OCI-LY3 (cell line): ENCODE data around the gene NR2F1.

Experiments used
- H2AFZ ChIP-seq: fragments of 200-600, 300-600 bp; shearing (Covaris generic); 2 replicates; pipeline ENCODE4 v1.6.0; 2014; ENCODE audit warnings: antibody characterized with exemption, low read depth, low read length
- H3K27ac ChIP-seq: fragments of 200-600, 300-600 bp; sonication (generic); 2 replicates; pipeline ENCODE4 v1.5.1; 2014; ENCODE audit warnings: mild to moderate bottlenecking, low read length, moderate library complexity, mixed read lengths
- H3K27me3 ChIP-seq: fragments of 200-600, 300-600 bp; sonication (generic); 2 replicates; pipeline ENCODE4 v1.6.1; 2014; ENCODE audit warnings: low read depth, low read length, mixed read lengths
- H3K36me3 ChIP-seq: fragments of 200-600, 300-600 bp; sonication (generic); replicated peaks from 2 replicates; pipeline ENCODE3; 2014; ENCODE audit warnings: low read depth, low read length, mixed read lengths
- H3K4me1 ChIP-seq: fragments of 300-600, 200-600 bp; sonication (generic); 2 replicates; pipeline ENCODE4 v1.6.1; 2014; ENCODE audit warnings: low read length, mixed read lengths
- H3K4me2 ChIP-seq: fragments of 200-600, 300-600 bp; sonication (generic); 2 replicates; pipeline ENCODE4 v1.6.1; 2014; ENCODE audit warnings: low read length, mixed read lengths
- H3K4me3 ChIP-seq: fragments of 300-600, 200-600 bp; sonication (generic); 2 replicates; pipeline ENCODE4 v1.5.1; 2014; ENCODE audit warnings: antibody characterized with exemption, mild to moderate bottlenecking, low read length, moderate library complexity
- H3K79me2 ChIP-seq: fragments of 300-600, 200-600 bp; shearing (Covaris generic); 2 replicates; pipeline ENCODE4 v1.6.1; 2014; ENCODE audit warnings: mild to moderate bottlenecking, low read length, mixed read lengths
- H3K9ac ChIP-seq: fragments of 300-600, 200-600 bp; shearing (Covaris generic); 2 replicates; pipeline ENCODE4 v1.6.0; 2014; ENCODE audit warnings: mild to moderate bottlenecking, low read length, moderate library complexity
- H3K9me3 ChIP-seq: fragments of 200-600, 300-600 bp; shearing (Covaris generic); 2 replicates; pipeline ENCODE4 v1.6.1; 2014; ENCODE audit warnings: low read length, mixed read lengths; ENCODE audit not compliant: insufficient read depth
- H4K20me1 ChIP-seq: fragments of 200-600, 300-600 bp; sonication (generic); 2 replicates; pipeline ENCODE4 v1.6.1; 2016; ENCODE audit warnings: low read length, mixed read lengths; ENCODE audit not compliant: insufficient read depth
- CTCF ChIP-seq: fragments of 200-600, 300-600 bp; sonication (generic); IDR thresholded peaks from 2 replicates; pipeline ENCODE4 v1.5.1; 2014; ENCODE audit warnings: antibody characterized with exemption, low read length, low read depth
- EZH2phosphoT487 ChIP-seq: fragments of 200-600 bp; shearing (Covaris generic); IDR thresholded peaks from 2 replicates; pipeline ENCODE4 v1.6.1; 2018; ENCODE audit warnings: antibody characterized with exemption, mixed run types, low read depth

NR2F1 gene

DNA sequence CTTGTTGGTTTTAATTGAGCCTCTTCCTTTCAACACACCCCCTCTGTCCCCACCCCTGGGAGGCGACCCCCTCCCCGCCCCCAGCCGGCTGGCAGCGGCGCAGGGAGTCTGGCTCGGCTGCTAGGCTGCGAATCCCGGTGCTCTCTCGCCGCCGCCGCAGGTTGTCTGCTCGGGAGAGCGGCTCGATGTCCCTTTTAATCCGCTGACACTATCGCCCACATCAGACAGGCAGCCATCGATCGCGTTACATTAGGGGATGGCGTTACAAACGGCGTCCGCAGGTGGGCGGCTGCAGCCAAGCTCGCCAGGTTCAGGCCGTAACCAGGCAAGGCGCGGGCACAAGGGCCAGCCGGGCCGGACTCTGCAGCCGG, 3.3 kb upstream of the NR2F1 start:
- Histone ChIP-seq H4K20me1 (no peaks in the 10 kb centered on the region), H3K79me2 (no peaks in the 10 kb centered on the region), H2AFZ (no peak overlapping the region)

DNA sequence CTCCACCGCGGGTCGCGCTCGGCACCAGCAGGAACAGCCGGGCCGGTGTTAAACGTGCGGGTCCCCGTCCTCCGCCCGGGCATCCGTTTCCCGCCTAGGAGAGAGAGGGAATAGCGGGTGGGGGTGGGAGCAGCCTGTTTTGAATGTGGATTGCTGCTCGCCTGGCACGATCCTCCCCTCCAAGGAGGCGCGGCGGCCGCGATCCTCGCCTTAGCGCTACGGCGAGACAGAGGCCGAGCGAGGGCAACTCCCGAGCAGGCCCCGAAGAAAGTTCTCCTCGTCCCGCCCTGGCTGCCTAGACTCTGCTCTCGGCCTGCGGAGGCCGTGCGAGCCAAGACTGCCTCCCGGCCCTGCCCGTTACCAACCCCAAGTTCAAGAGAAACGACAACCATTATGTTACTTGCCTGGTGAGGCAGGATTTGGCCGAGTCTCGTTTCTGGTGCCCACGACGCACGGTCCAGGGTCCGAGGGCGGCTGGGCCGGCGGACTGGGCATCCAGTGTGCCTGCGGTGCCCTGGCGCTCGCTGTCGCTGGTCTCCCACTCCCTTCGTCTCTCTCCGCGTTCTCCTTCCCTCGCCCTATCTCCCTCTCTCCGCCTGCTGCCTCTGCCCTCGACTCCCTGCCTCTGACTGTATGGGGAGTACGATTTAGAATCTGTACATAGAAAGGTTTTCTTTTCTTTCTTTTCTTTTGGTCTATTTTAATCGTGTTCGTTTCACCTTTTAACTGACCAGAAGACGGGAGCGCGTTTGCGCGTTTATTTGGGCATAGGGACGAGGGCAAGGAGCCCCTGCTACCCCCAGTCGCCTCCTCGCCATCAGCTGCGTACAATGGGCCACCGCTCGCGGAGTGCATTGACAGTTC, 2.7 kb upstream of the NR2F1 start:
- no peaks in the 10 kb centered on the region for H3K36me3 ChIP-seq
- no peaks in the 10 kb centered on the region for H3K9me3 ChIP-seq
- H4K20me1 ChIP-seq, result no peaks in the 10 kb centered on the region
- H3K4me1 ChIP-seq, result no peaks in the 10 kb centered on the region
- no peak for TF ChIP-seq CTCF
- TF ChIP-seq EZH2phosphoT487, result no peak
- no peak overlapping the region for H2AFZ ChIP-seq
- no peak overlapping the region for H3K4me3 ChIP-seq
- H3K27ac ChIP-seq, result no peak overlapping the region
- H3K79me2 ChIP-seq, result no peaks in the 10 kb centered on the region
- H3K4me2 ChIP-seq, result no peak overlapping the region
- no peak overlapping the region for H3K9ac ChIP-seq
- no peaks in the 10 kb centered on the region for H3K27me3 ChIP-seq

More for the DNA sequence above, 3.3 kb upstream of the NR2F1 start:
- TF ChIP-seq CTCF (no peak), EZH2phosphoT487 (no peak)
- no peaks in the 10 kb centered on the region for H3K4me1 ChIP-seq
- no peaks in the 10 kb centered on the region for H3K36me3 ChIP-seq
- no peak overlapping the region for H3K27ac ChIP-seq
- no peaks in the 10 kb centered on the region for H3K9me3 ChIP-seq
- no peaks in the 10 kb centered on the region for H3K27me3 ChIP-seq
- no peak overlapping the region for H3K4me3 ChIP-seq
- no peak overlapping the region for H3K4me2 ChIP-seq
- no peak overlapping the region for H3K9ac ChIP-seq

GRCh38 chr5:93580927-93581445, 2.0 kb upstream of the NR2F1 start, which contains the start of gene NR2F1-AS1:
TSS of gene NR2F1-AS1 (minus strand) at chr5:93581219.
- Histone ChIP-seq H3K27ac (no peak within 1 kb of the TSS), H2AFZ (peak within 1 kb of the TSS; percentile 77), H4K20me1 (no peaks in the 10 kb centered on the region), H3K9me3 (no peaks in the 10 kb centered on the region), H3K79me2 (no peaks in the 10 kb centered on the region), H3K4me2 (peak within 1 kb of the TSS; percentile 94), H3K27me3 (no peaks in the 10 kb centered on the region), H3K36me3 (no peaks in the 10 kb centered on the region), H3K9ac (peak within 1 kb of the TSS; percentile 63), H3K4me3 (peak within 1 kb of the TSS; percentile 88), H3K4me1 (peaks cover 3% of the 10 kb centered on the region; the same call in 1 of the 2 replicates)
- TF ChIP-seq EZH2phosphoT487 (no peak), CTCF (no peak)

DNA sequence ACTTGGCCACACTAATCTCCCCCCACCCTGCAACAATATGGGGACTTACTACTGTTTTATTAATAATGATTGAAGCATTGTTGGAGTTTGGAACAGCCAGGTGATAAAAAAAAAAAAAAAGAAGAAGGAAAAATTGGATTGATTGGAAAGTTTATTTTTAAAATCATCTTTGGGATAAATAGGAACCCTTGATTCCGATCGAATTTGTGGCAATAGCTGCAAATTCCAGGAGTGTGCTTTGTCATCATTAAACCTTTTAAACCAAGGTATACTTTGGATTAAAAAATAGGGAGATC, 907 bp upstream of the NR2F1 start:
- no peaks in the 10 kb centered on the region for H3K79me2 ChIP-seq
- H3K27me3 ChIP-seq, result 0 out of 2 replicates have a peak, but pooled peaks cover 3% of the 10 kb centered on the region
- H2AFZ ChIP-seq, result peak overlapping the region; percentile 77
- H3K9ac ChIP-seq, result peak overlapping the region; percentile 63
- peak overlapping the region; percentile 94 for H3K4me2 ChIP-seq
- TF ChIP-seq CTCF, result no peak
- no peak for TF ChIP-seq EZH2phosphoT487
- H4K20me1 ChIP-seq, result no peaks in the 10 kb centered on the region
- peak overlapping the region; percentile 88 for H3K4me3 ChIP-seq
- no peak overlapping the region for H3K27ac ChIP-seq
- no peaks in the 10 kb centered on the region for H3K36me3 ChIP-seq
- no peaks in the 10 kb centered on the region for H3K9me3 ChIP-seq
- H3K4me1 ChIP-seq, result peaks cover 6% of the 10 kb centered on the region; the same call in 1 of the 2 replicates
